GM23338 (cell line): ENCODE results near the gene TSPAN7. TPM values are rescaled to one million over a fixed set of nuclear protein-coding genes. Genes with fewer than 3 reads are reported as not detected.

ENCODE experiments used
- ATAC-seq: fragments of 200-7000 bp; cut with Tn5 transposase; 3 replicates; pipeline ENCODE4 v1.9.1; 2020
- DNase-seq: peaks from one replicate; pipeline ENCODE4 v3.0.0-alpha.2; 2015; ENCODE audit warnings: low spot score
- H2AFZ ChIP-seq: fragments of 200-600 bp; sonication (generic); 2 replicates; pipeline ENCODE4 v1.8.0; 2016; ENCODE audit warnings: antibody characterized with exemption, mild to moderate bottlenecking, moderate library complexity
- H3F3A ChIP-seq: fragments of 200-600 bp; sonication (generic); replicated peaks from 2 replicates; pipeline ENCODE4 v1.8.0; 2017; ENCODE audit warnings: antibody characterized with exemption, mixed run types, low read depth
- H3K27ac ChIP-seq: fragments of 200-600 bp; sonication (generic); 2 replicates; pipeline ENCODE4 v1.6.1; 2016; ENCODE audit warnings: low read depth
- H3K27me3 ChIP-seq: fragments of 200-600 bp; sonication (generic); 2 replicates; pipeline ENCODE4 v1.8.0; 2016; ENCODE audit warnings: mild to moderate bottlenecking, mixed run types, moderate library complexity; ENCODE audit not compliant: insufficient read depth
- H3K36me3 ChIP-seq: fragments of 200-600 bp; sonication (generic); 2 replicates; pipeline ENCODE4 v1.8.0; 2016; ENCODE audit warnings: mild to moderate bottlenecking; ENCODE audit not compliant: insufficient read depth
- H3K4me1 ChIP-seq: fragments of 200-600 bp; sonication (generic); 2 replicates; pipeline ENCODE4 v1.8.0; 2016; ENCODE audit warnings: mild to moderate bottlenecking, moderate library complexity; ENCODE audit not compliant: insufficient read depth
- H3K4me2 ChIP-seq: fragments of 200-600 bp; sonication (generic); 2 replicates; pipeline ENCODE4 v1.7.1; 2017; ENCODE audit warnings: mixed run types
- H3K4me3 ChIP-seq: fragments of 200-600 bp; sonication (generic); 2 replicates; pipeline ENCODE4 v1.6.1; 2016; ENCODE audit warnings: mixed run types
- H3K79me2 ChIP-seq: fragments of 200-600 bp; sonication (generic); replicated peaks from 2 replicates; pipeline ENCODE4 v1.8.0; 2017; ENCODE audit warnings: mild to moderate bottlenecking; ENCODE audit not compliant: insufficient read depth
- H3K9me2 ChIP-seq: fragments of 200-600 bp; sonication (generic); 2 replicates; pipeline ENCODE4 v1.8.0; 2017; ENCODE audit not compliant: insufficient read depth
- H4K20me1 ChIP-seq: fragments of 200-600 bp; sonication (generic); replicated peaks from 2 replicates; pipeline ENCODE4 v1.8.0; 2017; ENCODE audit warnings: mild to moderate bottlenecking; ENCODE audit not compliant: insufficient read depth
- H3K27ac Mint-ChIP-seq: 2 replicates; pipeline ENCODE4 v1.8.0; 2020; ENCODE audit warnings: inconsistent platforms, mild to moderate bottlenecking, moderate library complexity, mixed read lengths
- H3K27me3 Mint-ChIP-seq: 3 replicates; pipeline ENCODE4 v1.8.0; 2022; ENCODE audit warnings: low read depth, mild to moderate bottlenecking, moderate library complexity, mixed read lengths, inconsistent platforms; ENCODE audit not compliant: insufficient read depth, poor library complexity
- H3K36me3 Mint-ChIP-seq: 3 replicates; pipeline ENCODE4 v1.8.0; 2021; ENCODE audit warnings: low read depth, mild to moderate bottlenecking, inconsistent platforms, moderate library complexity, mixed read lengths
- H3K4me1 Mint-ChIP-seq: 3 replicates; pipeline ENCODE4 v1.8.0; 2020; ENCODE audit warnings: mild to moderate bottlenecking, inconsistent platforms, mixed read lengths
- H3K4me3 Mint-ChIP-seq: 3 replicates; pipeline ENCODE4 v1.8.0; 2021; ENCODE audit warnings: moderate library complexity, mild to moderate bottlenecking, inconsistent platforms, mixed read lengths
- H3K9me3 Mint-ChIP-seq: 3 replicates; pipeline ENCODE4 v1.8.0; 2020; ENCODE audit warnings: moderate library complexity, mild to moderate bottlenecking, inconsistent platforms, mixed read lengths
- CREB1 ChIP-seq: fragments of 250-450 bp; sonication (Bioruptor Pico); IDR thresholded peaks from 2 replicates; pipeline ENCODE4 v1.5.0; 2020; ENCODE audit warnings: low read depth, mild to moderate bottlenecking, moderate library complexity
- CTCF ChIP-seq, 2 experiments: fragments of 200-600 bp in 1 of 2; sonication (generic) in 1 of 2; conservative IDR thresholded peaks; 2 replicates each; pipeline versions ENCODE4 v1.5.1 to v1.6.1; 2016 to 2017; ENCODE audit warnings: antibody characterized with exemption in 2 of 2, low read depth in 2 of 2, mild to moderate bottlenecking in 2 of 2, moderate library complexity in 1 of 2
- EZH2 ChIP-seq: fragments of 200-600 bp; sonication (generic); IDR thresholded peaks from one replicate; pipeline ENCODE4 v1.8.0; 2017; ENCODE audit warnings: antibody characterized with exemption, mild to moderate bottlenecking, low read depth; ENCODE audit not compliant: unreplicated experiment
- EZH2phosphoT487 ChIP-seq: fragments of 200-600 bp; sonication (generic); IDR thresholded peaks from one replicate; pipeline ENCODE4 v1.8.1; 2018; ENCODE audit warnings: antibody characterized with exemption; ENCODE audit not compliant: unreplicated experiment
- JUNB ChIP-seq: IDR thresholded peaks from one replicate; pipeline ENCODE4 v1.6.1; 2016; ENCODE audit warnings: antibody characterized with exemption; ENCODE audit not compliant: unreplicated experiment
- NANOG ChIP-seq: IDR thresholded peaks from 2 replicates; pipeline ENCODE4 v1.6.1; 2016; ENCODE audit warnings: antibody characterized with exemption, borderline replicate concordance
- POLR2AphosphoS5 ChIP-seq: IDR thresholded peaks from 2 replicates; pipeline ENCODE4 v1.6.1; 2016; ENCODE audit warnings: antibody characterized with exemption, low read depth
- STAT1 ChIP-seq: IDR thresholded peaks from one replicate; pipeline ENCODE4 v1.6.1; 2016; ENCODE audit warnings: antibody characterized with exemption; ENCODE audit not compliant: unreplicated experiment
- ZNF114 ChIP-seq: fragments of 250-450 bp; sonication (Bioruptor Pico); IDR thresholded peaks from 2 replicates; pipeline ENCODE4 v1.5.0; 2020; ENCODE audit warnings: mild to moderate bottlenecking, moderate library complexity
- ZNF331 ChIP-seq: fragments of 250-450 bp; sonication (Bioruptor Pico); IDR thresholded peaks from 2 replicates; pipeline ENCODE4 v1.5.0; 2020; ENCODE audit warnings: low read depth, mild to moderate bottlenecking, moderate library complexity
- polyA plus RNA-seq: library from polyadenylated mRNA; unstranded; fragments of >200 nt; fragmentation: Nextera tagmentation; extraction: Ambion mirVana; gene quantifications from 2 replicates; pipeline ENCODE4 v1.2.1, GENCODE V29; 2016
- total RNA-seq: library from RNA; depleted of rRNA; stranded (reverse); fragments of >200 nt; shearing (Covaris generic); gene quantifications from 2 replicates; pipeline ENCODE4 v1.2.3, GENCODE V29; 2014
- TF ChIP-seq, protein P1 (sequence below): fragments of 250-450 bp; sonication (Bioruptor Pico); IDR thresholded peaks from 2 replicates; pipeline ENCODE4 v1.5.0; 2020; ENCODE audit warnings: mild to moderate bottlenecking, moderate library complexity
- TF ChIP-seq, protein P2 (sequence below): IDR thresholded peaks from 2 replicates; pipeline ENCODE4 v1.6.1; 2016; ENCODE audit warnings: antibody characterized with exemption
- TF ChIP-seq, protein P3 (sequence below): IDR thresholded peaks from one replicate; pipeline ENCODE4 v1.6.1; 2018; ENCODE audit warnings: antibody characterized with exemption; ENCODE audit not compliant: unreplicated experiment

The TSPAN7 gene
- total and polyA plus RNA-seq, 2 experiments from 2014 or later, result 7.2 to 11.5 TPM

- H2AFZ ChIP-seq, result no peak overlapping the region
- no peak for DNase-seq
- no peak overlapping the region for H3K4me2 ChIP-seq
- no peaks in the 10 kb centered on the region for H3K9me2 ChIP-seq
- TF ChIP-seq, protein P1, sequence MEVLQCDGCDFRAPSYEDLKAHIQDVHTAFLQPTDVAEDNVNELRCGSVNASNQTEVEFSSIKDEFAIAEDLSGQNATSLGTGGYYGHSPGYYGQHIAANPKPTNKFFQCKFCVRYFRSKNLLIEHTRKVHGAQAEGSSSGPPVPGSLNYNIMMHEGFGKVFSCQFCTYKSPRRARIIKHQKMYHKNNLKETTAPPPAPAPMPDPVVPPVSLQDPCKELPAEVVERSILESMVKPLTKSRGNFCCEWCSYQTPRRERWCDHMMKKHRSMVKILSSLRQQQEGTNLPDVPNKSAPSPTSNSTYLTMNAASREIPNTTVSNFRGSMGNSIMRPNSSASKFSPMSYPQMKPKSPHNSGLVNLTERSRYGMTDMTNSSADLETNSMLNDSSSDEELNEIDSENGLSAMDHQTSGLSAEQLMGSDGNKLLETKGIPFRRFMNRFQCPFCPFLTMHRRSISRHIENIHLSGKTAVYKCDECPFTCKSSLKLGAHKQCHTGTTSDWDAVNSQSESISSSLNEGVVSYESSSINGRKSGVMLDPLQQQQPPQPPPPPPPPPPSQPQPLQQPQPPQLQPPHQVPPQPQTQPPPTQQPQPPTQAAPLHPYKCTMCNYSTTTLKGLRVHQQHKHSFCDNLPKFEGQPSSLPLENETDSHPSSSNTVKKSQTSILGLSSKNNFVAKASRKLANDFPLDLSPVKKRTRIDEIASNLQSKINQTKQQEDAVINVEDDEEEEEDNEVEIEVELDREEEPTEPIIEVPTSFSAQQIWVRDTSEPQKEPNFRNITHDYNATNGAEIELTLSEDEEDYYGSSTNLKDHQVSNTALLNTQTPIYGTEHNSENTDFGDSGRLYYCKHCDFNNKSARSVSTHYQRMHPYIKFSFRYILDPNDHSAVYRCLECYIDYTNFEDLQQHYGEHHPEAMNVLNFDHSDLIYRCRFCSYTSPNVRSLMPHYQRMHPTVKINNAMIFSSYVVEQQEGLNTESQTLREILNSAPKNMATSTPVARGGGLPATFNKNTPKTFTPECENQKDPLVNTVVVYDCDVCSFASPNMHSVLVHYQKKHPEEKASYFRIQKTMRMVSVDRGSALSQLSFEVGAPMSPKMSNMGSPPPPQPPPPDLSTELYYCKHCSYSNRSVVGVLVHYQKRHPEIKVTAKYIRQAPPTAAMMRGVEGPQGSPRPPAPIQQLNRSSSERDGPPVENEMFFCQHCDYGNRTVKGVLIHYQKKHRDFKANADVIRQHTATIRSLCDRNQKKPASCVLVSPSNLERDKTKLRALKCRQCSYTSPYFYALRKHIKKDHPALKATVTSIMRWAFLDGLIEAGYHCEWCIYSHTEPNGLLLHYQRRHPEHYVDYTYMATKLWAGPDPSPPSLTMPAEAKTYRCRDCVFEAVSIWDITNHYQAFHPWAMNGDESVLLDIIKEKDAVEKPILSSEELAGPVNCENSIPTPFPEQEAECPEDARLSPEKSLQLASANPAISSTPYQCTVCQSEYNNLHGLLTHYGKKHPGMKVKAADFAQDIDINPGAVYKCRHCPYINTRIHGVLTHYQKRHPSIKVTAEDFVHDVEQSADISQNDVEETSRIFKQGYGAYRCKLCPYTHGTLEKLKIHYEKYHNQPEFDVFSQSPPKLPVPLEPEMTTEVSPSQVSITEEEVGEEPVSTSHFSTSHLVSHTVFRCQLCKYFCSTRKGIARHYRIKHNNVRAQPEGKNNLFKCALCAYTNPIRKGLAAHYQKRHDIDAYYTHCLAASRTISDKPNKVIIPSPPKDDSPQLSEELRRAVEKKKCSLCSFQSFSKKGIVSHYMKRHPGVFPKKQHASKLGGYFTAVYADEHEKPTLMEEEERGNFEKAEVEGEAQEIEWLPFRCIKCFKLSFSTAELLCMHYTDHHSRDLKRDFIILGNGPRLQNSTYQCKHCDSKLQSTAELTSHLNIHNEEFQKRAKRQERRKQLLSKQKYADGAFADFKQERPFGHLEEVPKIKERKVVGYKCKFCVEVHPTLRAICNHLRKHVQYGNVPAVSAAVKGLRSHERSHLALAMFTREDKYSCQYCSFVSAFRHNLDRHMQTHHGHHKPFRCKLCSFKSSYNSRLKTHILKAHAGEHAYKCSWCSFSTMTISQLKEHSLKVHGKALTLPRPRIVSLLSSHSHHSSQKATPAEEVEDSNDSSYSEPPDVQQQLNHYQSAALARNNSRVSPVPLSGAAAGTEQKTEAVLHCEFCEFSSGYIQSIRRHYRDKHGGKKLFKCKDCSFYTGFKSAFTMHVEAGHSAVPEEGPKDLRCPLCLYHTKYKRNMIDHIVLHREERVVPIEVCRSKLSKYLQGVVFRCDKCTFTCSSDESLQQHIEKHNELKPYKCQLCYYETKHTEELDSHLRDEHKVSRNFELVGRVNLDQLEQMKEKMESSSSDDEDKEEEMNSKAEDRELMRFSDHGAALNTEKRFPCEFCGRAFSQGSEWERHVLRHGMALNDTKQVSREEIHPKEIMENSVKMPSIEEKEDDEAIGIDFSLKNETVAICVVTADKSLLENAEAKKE (CRISPR knock-in tag), result no peak
- TF ChIP-seq ZNF114 (CRISPR knock-in tag) (no peak), EZH2phosphoT487 (no peak), ZNF331 (no peak), STAT1 (no peak), CREB1 (no peak), EZH2 (no peak), JUNB (no peak), POLR2AphosphoS5 (no peak), CTCF (conservative IDR thresholded peaks at IDR 0.05; ENCODE audit: low read depth in 2 of 2) (no peak), NANOG (no peak)
- TF ChIP-seq, protein P2, sequence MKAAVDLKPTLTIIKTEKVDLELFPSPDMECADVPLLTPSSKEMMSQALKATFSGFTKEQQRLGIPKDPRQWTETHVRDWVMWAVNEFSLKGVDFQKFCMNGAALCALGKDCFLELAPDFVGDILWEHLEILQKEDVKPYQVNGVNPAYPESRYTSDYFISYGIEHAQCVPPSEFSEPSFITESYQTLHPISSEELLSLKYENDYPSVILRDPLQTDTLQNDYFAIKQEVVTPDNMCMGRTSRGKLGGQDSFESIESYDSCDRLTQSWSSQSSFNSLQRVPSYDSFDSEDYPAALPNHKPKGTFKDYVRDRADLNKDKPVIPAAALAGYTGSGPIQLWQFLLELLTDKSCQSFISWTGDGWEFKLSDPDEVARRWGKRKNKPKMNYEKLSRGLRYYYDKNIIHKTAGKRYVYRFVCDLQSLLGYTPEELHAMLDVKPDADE, result no peak
- TF ChIP-seq, protein P3, sequence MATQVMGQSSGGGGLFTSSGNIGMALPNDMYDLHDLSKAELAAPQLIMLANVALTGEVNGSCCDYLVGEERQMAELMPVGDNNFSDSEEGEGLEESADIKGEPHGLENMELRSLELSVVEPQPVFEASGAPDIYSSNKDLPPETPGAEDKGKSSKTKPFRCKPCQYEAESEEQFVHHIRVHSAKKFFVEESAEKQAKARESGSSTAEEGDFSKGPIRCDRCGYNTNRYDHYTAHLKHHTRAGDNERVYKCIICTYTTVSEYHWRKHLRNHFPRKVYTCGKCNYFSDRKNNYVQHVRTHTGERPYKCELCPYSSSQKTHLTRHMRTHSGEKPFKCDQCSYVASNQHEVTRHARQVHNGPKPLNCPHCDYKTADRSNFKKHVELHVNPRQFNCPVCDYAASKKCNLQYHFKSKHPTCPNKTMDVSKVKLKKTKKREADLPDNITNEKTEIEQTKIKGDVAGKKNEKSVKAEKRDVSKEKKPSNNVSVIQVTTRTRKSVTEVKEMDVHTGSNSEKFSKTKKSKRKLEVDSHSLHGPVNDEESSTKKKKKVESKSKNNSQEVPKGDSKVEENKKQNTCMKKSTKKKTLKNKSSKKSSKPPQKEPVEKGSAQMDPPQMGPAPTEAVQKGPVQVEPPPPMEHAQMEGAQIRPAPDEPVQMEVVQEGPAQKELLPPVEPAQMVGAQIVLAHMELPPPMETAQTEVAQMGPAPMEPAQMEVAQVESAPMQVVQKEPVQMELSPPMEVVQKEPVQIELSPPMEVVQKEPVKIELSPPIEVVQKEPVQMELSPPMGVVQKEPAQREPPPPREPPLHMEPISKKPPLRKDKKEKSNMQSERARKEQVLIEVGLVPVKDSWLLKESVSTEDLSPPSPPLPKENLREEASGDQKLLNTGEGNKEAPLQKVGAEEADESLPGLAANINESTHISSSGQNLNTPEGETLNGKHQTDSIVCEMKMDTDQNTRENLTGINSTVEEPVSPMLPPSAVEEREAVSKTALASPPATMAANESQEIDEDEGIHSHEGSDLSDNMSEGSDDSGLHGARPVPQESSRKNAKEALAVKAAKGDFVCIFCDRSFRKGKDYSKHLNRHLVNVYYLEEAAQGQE, result no peak
- no peaks in the 10 kb centered on the region for H3F3A ChIP-seq
- no peaks in the 10 kb centered on the region for H3K36me3 ChIP-seq
- no peaks in the 10 kb centered on the region for H3K27me3 Mint-ChIP-seq
- no peak overlapping the region for H3K4me3 ChIP-seq
- H3K36me3 Mint-ChIP-seq, result no peaks in the 10 kb centered on the region
- no peaks in the 10 kb centered on the region for H3K4me1 ChIP-seq
- no peak overlapping the region for H3K4me3 Mint-ChIP-seq
- H3K27ac Mint-ChIP-seq, result no peak overlapping the region
- H3K27ac ChIP-seq, result no peak overlapping the region
- ATAC-seq, result no peak
- H4K20me1 ChIP-seq, result no peaks in the 10 kb centered on the region
- no peaks in the 10 kb centered on the region for H3K27me3 ChIP-seq
- H3K79me2 ChIP-seq, result no peaks in the 10 kb centered on the region
- H3K4me1 Mint-ChIP-seq, result no peaks in the 10 kb centered on the region
- no peaks in the 10 kb centered on the region for H3K9me3 Mint-ChIP-seq
These were observed 117.5 kb downstream of the TSPAN7 start for GRCh38 chrX:38678821-38679220.
